ENCODE data around the gene ALDH1L1. TPM values are rescaled to one million over a fixed set of nuclear protein-coding genes. Genes with fewer than 3 reads are reported as not detected.

The ALDH1L1 gene
- total and polyA plus RNA-seq, 4 donors, result 0.51 to 9.0 (median 2.8) TPM

DNA sequence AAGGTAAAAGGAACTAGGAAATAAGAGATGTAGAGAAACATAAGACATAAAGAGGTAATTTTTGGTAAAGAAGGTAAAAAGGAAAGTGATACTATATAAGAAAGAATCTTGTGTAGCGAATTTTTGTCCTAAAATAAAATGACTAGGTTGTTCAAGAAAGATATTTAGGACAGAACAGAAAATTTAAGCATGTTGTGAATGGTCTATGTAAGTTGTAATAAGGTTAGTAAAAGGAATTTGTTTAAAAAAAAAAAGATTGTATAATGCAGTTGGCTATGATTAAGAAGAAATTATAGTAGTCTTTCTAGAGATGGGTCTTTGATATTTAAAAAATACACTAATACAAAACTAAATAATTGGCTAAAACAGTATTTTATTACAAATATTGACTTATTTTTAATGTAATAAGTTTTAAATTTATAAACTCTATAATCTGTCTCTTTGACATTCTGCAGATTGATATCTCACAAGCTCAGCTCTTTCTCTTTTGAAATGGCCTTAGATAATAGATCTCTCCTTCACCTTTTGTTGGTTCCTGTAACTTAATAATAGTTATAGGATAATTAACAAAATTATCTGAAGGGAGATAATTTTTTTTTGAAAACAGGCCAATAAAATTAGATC is 92.7 kb downstream of the ALDH1L1 start:
- 86 to 95% methylated on average over 1 of the region's 1 CpG for WGBS, 2 donors
- ATAC-seq (ENCODE audit: insufficient read depth, low FRiP score), result no peak
- H3K27me3 ChIP-seq (ENCODE audit: control insufficient read depth in 3 of 3, insufficient read depth in 3 of 3, low read length in 2 of 3), result no peaks in the 10 kb centered on the region
- no peak for DNase-seq
- peaks cover 0 to 6% (median 0%) of the 10 kb centered on the region in 5 donors for H3K4me1 ChIP-seq (ENCODE audit: control insufficient read depth in 5 of 5, insufficient read depth in 5 of 5, low read length in 5 of 5)
- TF ChIP-seq, protein P1, sequence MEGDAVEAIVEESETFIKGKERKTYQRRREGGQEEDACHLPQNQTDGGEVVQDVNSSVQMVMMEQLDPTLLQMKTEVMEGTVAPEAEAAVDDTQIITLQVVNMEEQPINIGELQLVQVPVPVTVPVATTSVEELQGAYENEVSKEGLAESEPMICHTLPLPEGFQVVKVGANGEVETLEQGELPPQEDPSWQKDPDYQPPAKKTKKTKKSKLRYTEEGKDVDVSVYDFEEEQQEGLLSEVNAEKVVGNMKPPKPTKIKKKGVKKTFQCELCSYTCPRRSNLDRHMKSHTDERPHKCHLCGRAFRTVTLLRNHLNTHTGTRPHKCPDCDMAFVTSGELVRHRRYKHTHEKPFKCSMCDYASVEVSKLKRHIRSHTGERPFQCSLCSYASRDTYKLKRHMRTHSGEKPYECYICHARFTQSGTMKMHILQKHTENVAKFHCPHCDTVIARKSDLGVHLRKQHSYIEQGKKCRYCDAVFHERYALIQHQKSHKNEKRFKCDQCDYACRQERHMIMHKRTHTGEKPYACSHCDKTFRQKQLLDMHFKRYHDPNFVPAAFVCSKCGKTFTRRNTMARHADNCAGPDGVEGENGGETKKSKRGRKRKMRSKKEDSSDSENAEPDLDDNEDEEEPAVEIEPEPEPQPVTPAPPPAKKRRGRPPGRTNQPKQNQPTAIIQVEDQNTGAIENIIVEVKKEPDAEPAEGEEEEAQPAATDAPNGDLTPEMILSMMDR (IDR thresholded peaks at IDR 0.05; ENCODE audit: control extremely low read depth, extremely low read depth), result no peak
- no peak overlapping the region for H3K9ac ChIP-seq (ENCODE audit: insufficient read depth in 1 of 2, low read length in 2 of 2)
- no peaks in the 10 kb centered on the region for H3K36me3 ChIP-seq (ENCODE audit: control insufficient read depth in 4 of 4, insufficient read depth in 4 of 4, low read length in 4 of 4)
- H3K4me3 ChIP-seq, result no peak overlapping the region
- peaks cover 0 to 3% (median 0%) of the 10 kb centered on the region in 4 donors for H3K9me3 ChIP-seq (ENCODE audit: control insufficient read depth in 4 of 4, insufficient read depth in 3 of 4, low read length in 3 of 4)
- no peak overlapping the region for H3K27ac ChIP-seq (ENCODE audit: low read depth in 1 of 2, low read length in 1 of 2)

DNA sequence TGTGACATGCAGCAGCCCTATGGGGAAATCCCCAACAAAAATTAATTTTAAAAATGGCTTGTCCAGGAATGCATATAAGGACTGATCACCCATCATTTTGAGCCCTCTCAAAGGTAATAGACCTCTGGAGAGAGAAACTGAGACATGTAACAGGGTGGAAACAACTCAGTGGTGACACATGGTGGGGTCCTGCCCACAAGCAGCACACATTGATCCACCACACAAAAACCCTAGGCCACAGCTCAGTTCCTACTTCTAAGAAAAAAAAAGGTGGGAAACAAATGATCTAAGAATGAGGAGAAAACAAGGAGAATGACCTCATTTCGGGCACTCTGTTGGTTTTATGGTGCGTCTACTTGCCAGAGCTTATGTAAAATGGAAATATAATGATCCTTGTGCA is 94.5 kb downstream of the ALDH1L1 start:
- Histone ChIP-seq H3K27ac (ENCODE audit: low read depth in 1 of 2, low read length in 1 of 2) (no peak overlapping the region), H3K27me3 (ENCODE audit: control insufficient read depth in 3 of 3, insufficient read depth in 3 of 3, low read length in 2 of 3) (no peaks in the 10 kb centered on the region), H3K4me3 (no peak overlapping the region), H3K4me1 (ENCODE audit: control insufficient read depth in 5 of 5, insufficient read depth in 5 of 5, low read length in 5 of 5) (peaks cover 0 to 6% (median 0%) of the 10 kb centered on the region in 5 donors), H3K36me3 (ENCODE audit: control insufficient read depth in 4 of 4, insufficient read depth in 4 of 4, low read length in 4 of 4) (no peaks in the 10 kb centered on the region), H3K9ac (ENCODE audit: insufficient read depth in 1 of 2, low read length in 2 of 2) (no peak overlapping the region), H3K9me3 (ENCODE audit: control insufficient read depth in 4 of 4, insufficient read depth in 3 of 4, low read length in 3 of 4) (peaks cover 0 to 3% (median 0%) of the 10 kb centered on the region in 4 donors)
- 43 to 76% methylated on average over 2 of the region's 2 CpGs for WGBS, 2 donors
- TF ChIP-seq, protein P1 (IDR thresholded peaks at IDR 0.05; ENCODE audit: control extremely low read depth, extremely low read depth), result no peak
- ATAC-seq (ENCODE audit: insufficient read depth, low FRiP score), result no peak
- DNase-seq, result no peak

DNA sequence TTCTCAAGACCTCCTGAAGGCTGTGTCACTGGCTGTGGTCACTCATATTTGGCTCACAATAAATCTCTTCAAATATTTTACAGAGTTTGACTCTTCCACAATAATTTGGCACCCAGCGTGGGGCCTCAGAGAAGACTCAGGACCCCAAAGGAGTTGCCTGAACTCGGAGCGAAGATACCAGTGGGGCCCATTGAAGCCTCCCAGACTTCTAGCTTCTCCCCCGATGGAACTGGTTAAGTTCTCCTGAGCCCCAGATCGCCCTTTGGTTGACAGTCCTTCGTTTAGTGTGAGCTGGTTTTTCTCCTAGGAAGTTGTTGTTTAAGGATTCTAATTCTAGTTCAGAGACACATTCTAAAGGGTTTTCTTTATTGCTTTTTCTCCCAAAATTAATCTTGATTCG is 95.1 kb downstream of the ALDH1L1 start:
- WGBS, 2 donors, result 97% methylated on average over 7 of the region's 7 CpGs
- Histone ChIP-seq H3K9me3 (ENCODE audit: control insufficient read depth in 4 of 4, insufficient read depth in 3 of 4, low read length in 3 of 4) (peaks cover 0 to 3% (median 0%) of the 10 kb centered on the region in 4 donors), H3K4me3 (no peak overlapping the region), H3K36me3 (ENCODE audit: control insufficient read depth in 4 of 4, insufficient read depth in 4 of 4, low read length in 4 of 4) (no peaks in the 10 kb centered on the region), H3K9ac (ENCODE audit: insufficient read depth in 1 of 2, low read length in 2 of 2) (no peak overlapping the region), H3K4me1 (ENCODE audit: control insufficient read depth in 5 of 5, insufficient read depth in 5 of 5, low read length in 5 of 5) (peaks cover 0 to 6% (median 0%) of the 10 kb centered on the region in 5 donors), H3K27ac (ENCODE audit: low read depth in 1 of 2, low read length in 1 of 2) (no peak overlapping the region), H3K27me3 (ENCODE audit: control insufficient read depth in 3 of 3, insufficient read depth in 3 of 3, low read length in 2 of 3) (no peaks in the 10 kb centered on the region)
- ATAC-seq (ENCODE audit: insufficient read depth, low FRiP score), result no peak
- no peak for DNase-seq
- TF ChIP-seq, protein P1 (IDR thresholded peaks at IDR 0.05; ENCODE audit: control extremely low read depth, extremely low read depth), result no peak
